ENCODE measurements around the gene TTLL11.
"Not testable (repeated sequence)": the region's sequence is repeated elsewhere in the genome, so short reads cannot be mapped to it uniquely, and the experiment has no call there.

TTLL11 gene

GRCh38 chr9:121807823-121808278 lies 285.3 kb downstream of the TTLL11 start:
- no peaks in the 10 kb centered on the region for H3K4me1 ChIP-seq (ENCODE audit: control insufficient read depth, insufficient read depth, low read length)
- H3K27ac ChIP-seq (ENCODE audit: low read depth, low read length) = no peak overlapping the region
- H3K4me3 ChIP-seq (ENCODE audit: low read length) = no peak overlapping the region
- no peak overlapping the region for H3K9ac ChIP-seq (ENCODE audit: low read length)
- H3K36me3 ChIP-seq (ENCODE audit: control insufficient read depth, insufficient read depth, low read length) = no peaks in the 10 kb centered on the region
- H3K27me3 ChIP-seq (ENCODE audit: control insufficient read depth, insufficient read depth, low read length) = peaks cover under 1% of the 10 kb centered on the region

GRCh38 chr9:121807069-121807822 lies 285.9 kb downstream of the TTLL11 start:
- Histone ChIP-seq H3K9ac (ENCODE audit: low read length) (no peak overlapping the region), H3K36me3 (ENCODE audit: control insufficient read depth, insufficient read depth, low read length) (no peaks in the 10 kb centered on the region), H3K4me1 (ENCODE audit: control insufficient read depth, insufficient read depth, low read length) (no peaks in the 10 kb centered on the region), H3K27ac (ENCODE audit: low read depth, low read length) (no peak overlapping the region), H3K27me3 (ENCODE audit: control insufficient read depth, insufficient read depth, low read length) (peaks cover 2% of the 10 kb centered on the region), H3K4me3 (ENCODE audit: low read length) (no peak overlapping the region)

GRCh38 chr9:121802753-121803152 lies 290.4 kb downstream of the TTLL11 start:
- Histone ChIP-seq H3K4me1 (ENCODE audit: control insufficient read depth, insufficient read depth, low read length) (no peaks in the 10 kb centered on the region), H3K4me3 (ENCODE audit: low read length) (no peak overlapping the region), H3K27ac (ENCODE audit: low read depth, low read length) (no peak overlapping the region), H3K36me3 (ENCODE audit: control insufficient read depth, insufficient read depth, low read length) (no peaks in the 10 kb centered on the region), H3K27me3 (ENCODE audit: control insufficient read depth, insufficient read depth, low read length) (peaks cover 2% of the 10 kb centered on the region), H3K9ac (ENCODE audit: low read length) (no peak overlapping the region)

DNA sequence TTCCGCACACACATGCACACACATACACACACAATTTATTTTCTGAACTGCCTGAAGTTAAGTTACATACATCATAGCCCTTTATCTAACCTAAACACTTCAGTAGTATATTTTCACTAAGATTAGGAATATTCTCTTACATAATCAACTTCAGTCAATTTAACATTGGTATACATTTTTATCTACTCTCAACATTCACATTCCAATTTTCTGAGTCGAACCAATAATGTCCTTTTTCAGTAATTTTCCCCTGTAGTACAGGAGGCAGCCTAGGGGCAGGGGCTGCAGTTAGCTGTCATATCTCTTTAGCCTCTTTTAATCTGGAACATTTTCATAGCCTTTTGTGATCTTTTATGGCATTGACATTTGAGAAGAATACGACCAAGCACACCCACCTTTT lies 291.5 kb downstream of the TTLL11 start:
- Histone ChIP-seq H3K27me3 (ENCODE audit: control insufficient read depth, insufficient read depth, low read length) (peaks cover 2% of the 10 kb centered on the region), H3K27ac (ENCODE audit: low read depth, low read length) (no peak overlapping the region), H3K36me3 (ENCODE audit: control insufficient read depth, insufficient read depth, low read length) (no peaks in the 10 kb centered on the region), H3K4me1 (ENCODE audit: control insufficient read depth, insufficient read depth, low read length) (no peaks in the 10 kb centered on the region), H3K4me3 (ENCODE audit: low read length) (no peak overlapping the region), H3K9ac (ENCODE audit: low read length) (no peak overlapping the region)

DNA sequence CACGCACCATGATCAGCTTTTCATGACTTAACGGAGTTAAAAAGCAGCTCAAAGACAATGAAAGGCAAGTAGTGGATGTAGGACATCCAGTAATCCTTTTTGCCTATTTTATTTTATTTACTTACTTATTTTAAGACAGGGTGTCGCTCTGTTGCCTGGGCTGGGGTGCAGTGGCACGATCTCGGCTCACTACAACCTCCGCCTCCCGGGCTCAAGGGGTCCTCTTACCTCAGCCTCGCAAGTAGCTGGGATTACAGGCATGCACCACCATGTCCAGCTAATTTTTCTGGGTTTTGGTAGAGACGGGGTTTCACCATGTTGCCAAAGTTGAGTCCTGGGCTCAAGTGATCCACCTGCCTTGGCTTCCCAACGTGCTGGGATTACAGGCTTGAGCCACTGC lies 292.7 kb downstream of the TTLL11 start:
- no peaks in the 10 kb centered on the region for H3K4me1 ChIP-seq (ENCODE audit: control insufficient read depth, insufficient read depth, low read length)
- H3K36me3 ChIP-seq (ENCODE audit: control insufficient read depth, insufficient read depth, low read length) = no peaks in the 10 kb centered on the region
- no peak overlapping the region for H3K4me3 ChIP-seq (ENCODE audit: low read length)
- no peak overlapping the region for H3K9ac ChIP-seq (ENCODE audit: low read length)
- H3K27me3 ChIP-seq (ENCODE audit: control insufficient read depth, insufficient read depth, low read length) = peaks cover 2% of the 10 kb centered on the region
- H3K27ac ChIP-seq (ENCODE audit: low read depth, low read length) = no peak overlapping the region

DNA sequence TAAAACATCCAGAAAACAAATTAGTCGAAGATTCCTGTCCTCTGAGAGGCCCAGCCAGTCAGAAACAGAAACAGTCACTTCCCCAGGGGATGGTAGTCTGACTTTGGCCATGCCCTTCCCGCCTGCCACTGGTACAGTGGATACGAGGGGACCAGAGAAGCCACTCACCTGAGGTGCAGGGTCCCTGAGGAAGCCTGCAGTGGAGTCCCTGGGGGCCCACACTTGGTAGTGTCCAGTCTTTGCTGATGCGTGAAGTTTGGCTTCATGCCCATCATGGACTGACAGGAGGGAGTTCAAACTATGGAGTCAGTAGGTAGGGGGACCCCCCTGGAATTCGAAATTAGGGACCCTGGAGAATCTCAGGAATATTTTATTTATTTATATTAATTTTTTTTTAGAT lies 294.2 kb downstream of the TTLL11 start:
- no peak overlapping the region for H3K4me3 ChIP-seq (ENCODE audit: low read length)
- H3K27ac ChIP-seq (ENCODE audit: low read depth, low read length) = no peak overlapping the region
- H3K9ac ChIP-seq (ENCODE audit: low read length) = no peak overlapping the region
- H3K36me3 ChIP-seq (ENCODE audit: control insufficient read depth, insufficient read depth, low read length) = no peaks in the 10 kb centered on the region
- no peaks in the 10 kb centered on the region for H3K4me1 ChIP-seq (ENCODE audit: control insufficient read depth, insufficient read depth, low read length)
- H3K27me3 ChIP-seq (ENCODE audit: control insufficient read depth, insufficient read depth, low read length) = peaks cover 2% of the 10 kb centered on the region

DNA sequence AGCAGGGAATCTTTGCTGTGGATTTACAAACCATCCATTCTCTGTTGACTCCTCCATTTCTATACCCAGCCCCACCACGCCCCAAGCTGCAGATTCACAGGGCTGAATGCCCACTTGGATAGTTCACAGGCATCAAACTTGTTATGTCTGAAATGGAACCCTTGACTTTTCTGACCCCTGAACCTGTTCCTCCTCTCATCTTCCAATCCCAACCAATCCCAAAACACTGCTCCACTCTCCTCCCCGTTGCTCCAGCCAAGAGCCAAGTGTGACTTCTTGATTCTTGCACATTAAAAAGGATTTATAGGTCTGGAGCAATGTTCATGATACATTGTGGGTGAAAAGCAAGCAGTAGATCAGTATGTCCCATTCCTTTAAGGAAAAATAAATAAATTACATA lies 296.0 kb downstream of the TTLL11 start:
- H3K27me3 ChIP-seq (ENCODE audit: control insufficient read depth, insufficient read depth, low read length) = no peaks in the 10 kb centered on the region
- H3K9ac ChIP-seq (ENCODE audit: low read length) = no peak overlapping the region
- no peaks in the 10 kb centered on the region for H3K36me3 ChIP-seq (ENCODE audit: control insufficient read depth, insufficient read depth, low read length)
- no peaks in the 10 kb centered on the region for H3K4me1 ChIP-seq (ENCODE audit: control insufficient read depth, insufficient read depth, low read length)
- H3K27ac ChIP-seq (ENCODE audit: low read depth, low read length) = no peak overlapping the region
- H3K4me3 ChIP-seq (ENCODE audit: low read length) = no peak overlapping the region

DNA sequence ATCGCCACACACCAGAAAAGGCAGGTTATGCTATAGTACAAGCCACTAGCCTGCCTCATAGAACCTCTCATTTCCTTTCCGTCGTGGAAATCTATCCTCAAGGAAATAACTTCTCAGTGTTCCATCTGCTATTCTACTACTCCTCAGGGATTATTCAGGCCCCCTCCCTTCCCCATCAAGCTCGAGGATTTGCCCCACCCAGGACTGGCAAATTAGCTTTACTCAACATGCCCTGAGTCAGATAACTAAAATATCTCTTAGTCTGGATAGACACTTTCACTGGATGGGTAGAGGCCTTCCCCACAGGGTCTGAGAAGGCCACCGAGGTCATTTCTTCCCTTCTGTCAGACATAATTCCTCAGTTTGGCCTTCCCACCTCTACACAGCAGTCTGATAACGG lies 298.8 kb downstream of the TTLL11 start:
- not testable (repeated sequence) for H3K27ac ChIP-seq (ENCODE audit: low read depth, low read length); H3K36me3 ChIP-seq (ENCODE audit: control insufficient read depth, insufficient read depth, low read length); H3K27me3 ChIP-seq (ENCODE audit: control insufficient read depth, insufficient read depth, low read length); H3K9ac ChIP-seq (ENCODE audit: low read length); H3K4me1 ChIP-seq (ENCODE audit: control insufficient read depth, insufficient read depth, low read length); H3K4me3 ChIP-seq (ENCODE audit: low read length)

DNA sequence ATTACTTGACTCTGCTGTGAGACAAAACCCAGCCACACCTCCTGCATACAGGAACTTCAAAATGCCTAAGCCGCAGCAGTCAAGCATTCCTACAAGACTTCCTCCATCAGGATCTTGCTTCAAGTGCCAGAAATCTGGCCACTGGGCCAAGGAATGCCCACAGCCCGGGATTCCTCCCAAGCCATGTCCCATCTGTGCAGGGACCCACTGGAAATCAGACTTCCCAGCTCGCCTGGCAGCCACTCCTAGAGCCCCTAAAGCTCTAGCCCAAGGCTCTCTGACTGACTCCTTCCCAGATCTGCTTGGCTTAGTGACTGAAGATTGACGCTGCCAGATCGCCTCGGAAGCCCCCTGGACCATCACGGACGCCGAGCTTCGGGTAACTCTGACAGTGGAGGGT lies 300.6 kb downstream of the TTLL11 start:
- not testable (repeated sequence) for H3K4me1 ChIP-seq (ENCODE audit: control insufficient read depth, insufficient read depth, low read length); H3K9ac ChIP-seq (ENCODE audit: low read length); H3K4me3 ChIP-seq (ENCODE audit: low read length); H3K36me3 ChIP-seq (ENCODE audit: control insufficient read depth, insufficient read depth, low read length); H3K27ac ChIP-seq (ENCODE audit: low read depth, low read length); H3K27me3 ChIP-seq (ENCODE audit: control insufficient read depth, insufficient read depth, low read length)

GRCh38 chr9:121790841-121791240 lies 302.3 kb downstream of the TTLL11 start:
- no peak overlapping the region for H3K9ac ChIP-seq (ENCODE audit: low read length)
- H3K27ac ChIP-seq (ENCODE audit: low read depth, low read length) = no peak overlapping the region
- no peak overlapping the region for H3K4me3 ChIP-seq (ENCODE audit: low read length)
- no peaks in the 10 kb centered on the region for H3K4me1 ChIP-seq (ENCODE audit: control insufficient read depth, insufficient read depth, low read length)
- no peaks in the 10 kb centered on the region for H3K36me3 ChIP-seq (ENCODE audit: control insufficient read depth, insufficient read depth, low read length)
- H3K27me3 ChIP-seq (ENCODE audit: control insufficient read depth, insufficient read depth, low read length) = no peaks in the 10 kb centered on the region

DNA sequence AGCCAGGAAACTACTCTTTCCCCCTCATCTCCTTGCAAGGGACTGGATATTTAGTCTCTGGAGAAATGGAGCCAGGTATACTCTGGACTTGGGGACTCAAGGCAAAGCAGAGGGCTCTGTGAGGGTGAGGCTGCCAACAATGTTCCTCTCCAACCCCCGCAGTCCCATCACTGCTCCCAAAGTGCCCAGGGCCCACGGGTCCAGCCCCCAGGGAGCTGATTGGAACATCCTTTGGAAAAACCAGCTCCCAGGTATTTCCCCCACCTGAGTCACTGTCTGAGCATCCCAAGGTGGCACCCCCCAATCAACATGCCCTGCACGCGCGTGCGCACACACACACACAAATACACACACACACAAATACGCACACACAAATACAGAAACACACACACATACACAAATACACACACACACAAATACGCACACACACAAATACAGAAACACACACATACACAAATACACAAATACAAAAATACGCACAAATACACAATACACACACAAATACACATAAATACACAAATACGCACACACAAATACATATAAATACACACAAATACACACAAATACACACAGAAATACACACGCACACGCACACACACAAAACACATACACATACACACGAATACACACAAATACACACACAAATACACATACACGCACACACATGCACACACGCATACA lies 304.3 kb downstream of the TTLL11 start:
- H3K27me3 ChIP-seq (ENCODE audit: control insufficient read depth, insufficient read depth, low read length) = no peaks in the 10 kb centered on the region
- no peak overlapping the region for H3K27ac ChIP-seq (ENCODE audit: low read depth, low read length)
- H3K9ac ChIP-seq (ENCODE audit: low read length) = no peak overlapping the region
- no peaks in the 10 kb centered on the region for H3K4me1 ChIP-seq (ENCODE audit: control insufficient read depth, insufficient read depth, low read length)
- no peak overlapping the region for H3K4me3 ChIP-seq (ENCODE audit: low read length)
- H3K36me3 ChIP-seq (ENCODE audit: control insufficient read depth, insufficient read depth, low read length) = no peaks in the 10 kb centered on the region

DNA sequence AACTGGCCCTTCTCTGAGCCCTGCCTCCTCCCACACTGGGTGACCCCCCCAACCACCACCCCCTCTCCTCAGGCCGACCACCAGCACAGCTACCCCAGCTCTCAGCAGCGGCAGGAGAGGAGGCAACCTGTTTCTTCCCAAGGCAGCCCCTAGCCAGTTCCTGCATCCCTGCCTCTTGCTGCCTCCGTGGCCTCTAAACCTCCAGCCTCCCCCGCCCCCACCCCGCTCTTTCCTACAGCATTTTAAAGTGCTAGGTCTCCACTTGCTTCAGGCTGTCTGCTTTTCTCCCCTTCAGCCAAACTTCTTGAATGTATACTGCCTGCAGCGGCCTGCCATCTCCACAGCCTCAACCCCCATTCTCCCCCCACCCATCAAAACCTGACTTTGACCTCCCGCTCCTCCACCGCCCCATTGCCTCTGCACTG lies 306.1 kb downstream of the TTLL11 start:
- no peak overlapping the region for H3K9ac ChIP-seq (ENCODE audit: low read length)
- peaks cover 7% of the 10 kb centered on the region for H3K36me3 ChIP-seq (ENCODE audit: control insufficient read depth, insufficient read depth, low read length)
- H3K27me3 ChIP-seq (ENCODE audit: control insufficient read depth, insufficient read depth, low read length) = no peaks in the 10 kb centered on the region
- no peaks in the 10 kb centered on the region for H3K4me1 ChIP-seq (ENCODE audit: control insufficient read depth, insufficient read depth, low read length)
- no peak overlapping the region for H3K4me3 ChIP-seq (ENCODE audit: low read length)
- H3K27ac ChIP-seq (ENCODE audit: low read depth, low read length) = no peak overlapping the region

GRCh38 chr9:121786543-121786948 lies 306.6 kb downstream of the TTLL11 start:
- peaks cover 11% of the 10 kb centered on the region for H3K36me3 ChIP-seq (ENCODE audit: control insufficient read depth, insufficient read depth, low read length)
- H3K4me3 ChIP-seq (ENCODE audit: low read length) = no peak overlapping the region
- no peak overlapping the region for H3K9ac ChIP-seq (ENCODE audit: low read length)
- no peaks in the 10 kb centered on the region for H3K4me1 ChIP-seq (ENCODE audit: control insufficient read depth, insufficient read depth, low read length)
- no peak overlapping the region for H3K27ac ChIP-seq (ENCODE audit: low read depth, low read length)
- no peaks in the 10 kb centered on the region for H3K27me3 ChIP-seq (ENCODE audit: control insufficient read depth, insufficient read depth, low read length)
